Ishikawa (cell line): ENCODE data around the gene CKLF.
A peak's percentile ranks its signal among the peaks of the same experiment; 100 is the strongest.

Experiments used
- CEBPB ChIP-seq: IDR thresholded peaks from 2 replicates; pipeline ENCODE4 v1.6.1; 2012
- CREB1 ChIP-seq: IDR thresholded peaks from 2 replicates; pipeline ENCODE4 v1.6.1; 2012; ENCODE audit warnings: low read depth
- EGR1 ChIP-seq: IDR thresholded peaks from 2 replicates; pipeline ENCODE4 v1.6.1; 2012
- EP300 ChIP-seq: IDR thresholded peaks from 2 replicates; pipeline ENCODE4 v1.6.1; 2012; ENCODE audit warnings: borderline replicate concordance
- FOXM1 ChIP-seq: IDR thresholded peaks from 2 replicates; pipeline ENCODE4 v1.6.1; 2012; ENCODE audit warnings: low read depth, borderline replicate concordance
- NFIC ChIP-seq: IDR thresholded peaks from 2 replicates; pipeline ENCODE4 v1.6.1; 2012
- RAD21 ChIP-seq: IDR thresholded peaks from 2 replicates; pipeline ENCODE4 v1.6.1; 2012; ENCODE audit warnings: low read depth
- TAF1 ChIP-seq: IDR thresholded peaks from 2 replicates; pipeline ENCODE4 v1.6.1; 2012; ENCODE audit warnings: low read depth, mild to moderate bottlenecking
- TCF12 ChIP-seq: IDR thresholded peaks from 2 replicates; pipeline ENCODE4 v1.6.1; 2012; ENCODE audit warnings: low read depth
- TEAD4 ChIP-seq: IDR thresholded peaks from 2 replicates; pipeline ENCODE4 v1.6.1; 2012
- YY1 ChIP-seq: IDR thresholded peaks from 2 replicates; pipeline ENCODE4 v1.6.1; 2012; ENCODE audit warnings: low read depth
- ZBTB7A ChIP-seq: IDR thresholded peaks from 2 replicates; pipeline ENCODE4 v1.6.1; 2012; ENCODE audit warnings: low read depth
- TF ChIP-seq, protein P1 (sequence below): IDR thresholded peaks from 2 replicates; pipeline ENCODE4 v1.6.1; 2012; ENCODE audit warnings: low read depth, mild to moderate bottlenecking
- TF ChIP-seq, protein P2 (sequence below): IDR thresholded peaks from 2 replicates; pipeline ENCODE4 v1.6.1; 2012
- TF ChIP-seq, protein P3 (sequence below): IDR thresholded peaks from 2 replicates; pipeline ENCODE4 v1.6.1; 2012

Gene CKLF

DNA sequence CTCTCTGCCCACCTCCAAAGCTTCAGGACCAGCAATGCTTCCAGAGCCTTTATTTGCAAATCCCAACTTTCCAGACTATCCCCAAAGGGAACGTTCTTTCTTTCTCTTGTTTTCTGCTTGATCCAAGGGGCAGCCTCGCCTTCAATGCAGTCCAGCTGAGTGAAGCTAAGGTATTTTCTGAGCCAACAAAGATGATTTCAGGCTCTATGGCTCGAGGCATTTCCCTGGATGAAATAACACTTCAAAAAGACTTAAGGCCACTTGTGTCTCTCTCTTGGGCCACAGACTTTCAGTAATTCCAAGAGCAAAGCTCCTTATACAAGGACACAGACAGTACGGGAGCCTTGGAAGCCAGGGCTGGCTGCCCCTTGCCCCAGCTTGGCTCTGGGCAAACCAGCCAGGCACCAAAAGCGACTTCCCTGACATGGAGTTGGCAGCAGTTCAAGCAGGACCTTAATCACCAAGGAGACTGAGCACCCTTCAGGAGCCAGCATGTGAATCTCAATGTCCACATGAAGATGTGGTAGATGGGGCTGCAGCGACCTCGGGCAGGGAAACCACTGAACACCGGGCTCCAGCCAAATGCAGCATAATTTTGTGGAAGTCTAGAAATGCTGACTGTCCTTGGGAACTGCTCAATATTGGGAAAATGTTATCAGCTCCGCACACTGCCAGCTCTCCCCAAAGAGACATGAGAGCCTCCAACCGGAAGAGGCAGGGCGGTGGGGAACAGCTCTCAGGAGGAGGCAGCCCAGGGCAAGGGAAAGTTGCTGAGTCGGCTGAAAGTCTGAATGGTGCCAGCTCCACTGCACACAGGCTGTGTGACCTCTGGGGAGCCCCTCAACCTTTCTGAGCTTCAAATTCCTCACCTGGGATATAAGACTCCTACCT, 41.4 kb upstream of the CKLF start:
- TF ChIP-seq NFIC (peak; percentile 37; the same call in 1 of the 2 replicates), ZBTB7A (no peak)

DNA sequence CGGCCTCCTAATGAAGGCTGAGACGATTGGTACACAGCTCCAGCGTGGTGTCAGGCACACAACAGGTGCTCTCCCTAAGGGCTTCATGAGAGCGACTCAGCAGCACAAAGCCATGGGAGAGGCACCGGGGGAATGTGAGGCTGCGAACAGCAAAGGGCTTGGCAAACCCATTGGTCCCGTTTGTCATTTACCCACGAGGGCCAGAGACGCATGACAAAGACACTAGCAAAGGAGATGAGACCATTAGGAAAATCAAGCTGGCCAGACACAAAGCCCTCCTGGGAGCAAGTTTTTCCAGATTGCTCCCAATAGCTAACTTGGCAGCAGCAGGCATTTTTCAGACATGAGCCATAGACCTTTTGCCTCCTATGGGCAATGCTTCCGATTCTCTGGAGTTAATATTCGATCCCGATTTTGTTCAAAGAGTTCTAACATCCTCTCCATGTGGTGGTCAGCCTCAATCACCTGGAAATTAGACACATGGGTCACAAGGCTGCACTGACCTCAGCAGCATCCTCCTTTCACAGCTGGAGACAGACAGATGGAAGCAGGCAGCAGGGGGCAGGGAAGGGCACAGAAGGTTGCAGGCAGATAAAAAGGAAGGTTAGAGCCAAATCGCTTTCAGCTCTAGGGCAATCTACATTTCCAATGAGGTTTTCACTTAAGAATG, 40.6 kb upstream of the CKLF start:
- TF ChIP-seq FOXM1, result peak; percentile 69
- TF ChIP-seq TCF12, result peak; percentile 90
- TF ChIP-seq, protein P1, sequence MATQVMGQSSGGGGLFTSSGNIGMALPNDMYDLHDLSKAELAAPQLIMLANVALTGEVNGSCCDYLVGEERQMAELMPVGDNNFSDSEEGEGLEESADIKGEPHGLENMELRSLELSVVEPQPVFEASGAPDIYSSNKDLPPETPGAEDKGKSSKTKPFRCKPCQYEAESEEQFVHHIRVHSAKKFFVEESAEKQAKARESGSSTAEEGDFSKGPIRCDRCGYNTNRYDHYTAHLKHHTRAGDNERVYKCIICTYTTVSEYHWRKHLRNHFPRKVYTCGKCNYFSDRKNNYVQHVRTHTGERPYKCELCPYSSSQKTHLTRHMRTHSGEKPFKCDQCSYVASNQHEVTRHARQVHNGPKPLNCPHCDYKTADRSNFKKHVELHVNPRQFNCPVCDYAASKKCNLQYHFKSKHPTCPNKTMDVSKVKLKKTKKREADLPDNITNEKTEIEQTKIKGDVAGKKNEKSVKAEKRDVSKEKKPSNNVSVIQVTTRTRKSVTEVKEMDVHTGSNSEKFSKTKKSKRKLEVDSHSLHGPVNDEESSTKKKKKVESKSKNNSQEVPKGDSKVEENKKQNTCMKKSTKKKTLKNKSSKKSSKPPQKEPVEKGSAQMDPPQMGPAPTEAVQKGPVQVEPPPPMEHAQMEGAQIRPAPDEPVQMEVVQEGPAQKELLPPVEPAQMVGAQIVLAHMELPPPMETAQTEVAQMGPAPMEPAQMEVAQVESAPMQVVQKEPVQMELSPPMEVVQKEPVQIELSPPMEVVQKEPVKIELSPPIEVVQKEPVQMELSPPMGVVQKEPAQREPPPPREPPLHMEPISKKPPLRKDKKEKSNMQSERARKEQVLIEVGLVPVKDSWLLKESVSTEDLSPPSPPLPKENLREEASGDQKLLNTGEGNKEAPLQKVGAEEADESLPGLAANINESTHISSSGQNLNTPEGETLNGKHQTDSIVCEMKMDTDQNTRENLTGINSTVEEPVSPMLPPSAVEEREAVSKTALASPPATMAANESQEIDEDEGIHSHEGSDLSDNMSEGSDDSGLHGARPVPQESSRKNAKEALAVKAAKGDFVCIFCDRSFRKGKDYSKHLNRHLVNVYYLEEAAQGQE, result no peak
- peak; percentile 86 for TF ChIP-seq EP300
- no peak for TF ChIP-seq CREB1
- TF ChIP-seq YY1, result peak; percentile 14; the same call in 1 of the 2 replicates
- no peak for TF ChIP-seq ZBTB7A
- TF ChIP-seq RAD21, result no peak
- TF ChIP-seq NFIC, result peak; percentile 96
- TF ChIP-seq EGR1, result no peak
- TF ChIP-seq, protein P2, sequence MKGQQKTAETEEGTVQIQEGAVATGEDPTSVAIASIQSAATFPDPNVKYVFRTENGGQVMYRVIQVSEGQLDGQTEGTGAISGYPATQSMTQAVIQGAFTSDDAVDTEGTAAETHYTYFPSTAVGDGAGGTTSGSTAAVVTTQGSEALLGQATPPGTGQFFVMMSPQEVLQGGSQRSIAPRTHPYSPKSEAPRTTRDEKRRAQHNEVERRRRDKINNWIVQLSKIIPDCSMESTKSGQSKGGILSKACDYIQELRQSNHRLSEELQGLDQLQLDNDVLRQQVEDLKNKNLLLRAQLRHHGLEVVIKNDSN, result no peak
- TF ChIP-seq, protein P3, sequence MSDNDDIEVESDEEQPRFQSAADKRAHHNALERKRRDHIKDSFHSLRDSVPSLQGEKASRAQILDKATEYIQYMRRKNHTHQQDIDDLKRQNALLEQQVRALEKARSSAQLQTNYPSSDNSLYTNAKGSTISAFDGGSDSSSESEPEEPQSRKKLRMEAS, result no peak; the same call in 1 of the 2 replicates
- TF ChIP-seq TEAD4, result peak; percentile 86
- TF ChIP-seq TAF1, result no peak
- TF ChIP-seq CEBPB, result no peak

DNA sequence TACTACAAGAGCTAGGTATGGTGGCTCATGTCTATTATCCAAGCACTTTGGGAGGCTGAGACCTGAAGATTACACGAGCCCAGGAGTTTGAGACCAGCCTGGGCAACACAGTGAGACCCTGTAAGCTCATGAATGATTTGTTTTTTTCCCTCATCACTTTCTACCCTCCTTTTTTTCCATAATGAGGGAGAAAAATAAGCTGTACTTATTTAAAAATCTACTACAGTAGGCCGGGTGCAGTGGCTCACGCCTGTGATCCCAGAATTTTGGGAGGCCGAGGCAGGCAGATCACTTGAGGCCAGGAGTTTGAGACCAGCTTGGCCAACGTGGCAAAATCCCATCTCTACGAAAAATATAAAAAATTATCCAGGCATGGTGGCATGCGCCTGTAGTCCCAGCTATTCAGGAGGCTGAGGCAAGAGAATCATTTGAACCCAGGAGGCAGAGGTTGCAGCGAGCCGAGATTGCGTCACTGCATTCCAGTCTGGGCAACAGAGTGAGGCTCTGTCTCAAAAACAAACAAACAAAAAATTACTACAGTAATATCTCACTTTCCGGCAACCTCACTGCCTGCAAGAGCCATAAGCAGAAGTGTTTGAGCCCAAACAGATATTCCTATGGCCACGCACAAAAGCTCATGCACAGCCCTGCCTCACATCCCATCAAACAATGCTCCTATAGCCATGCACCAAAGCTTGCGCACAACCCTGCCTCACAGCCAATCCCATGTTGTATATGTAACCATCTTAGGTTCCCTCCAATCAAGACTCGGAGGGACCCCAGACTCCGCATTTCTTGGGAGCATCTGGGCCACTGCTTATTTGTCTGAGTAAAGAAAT, 39.9 kb upstream of the CKLF start:
- TF ChIP-seq CEBPB (peak; percentile 91), NFIC (no peak), EP300 (no peak), CREB1 (no peak), TEAD4 (peak; percentile 42; the same call in 1 of the 2 replicates), TCF12 (no peak), EGR1 (no peak), FOXM1 (no peak), ZBTB7A (no peak)
- TF ChIP-seq, protein P1, result no peak
- TF ChIP-seq, protein P2, result no peak
- TF ChIP-seq, protein P3, result no peak

DNA sequence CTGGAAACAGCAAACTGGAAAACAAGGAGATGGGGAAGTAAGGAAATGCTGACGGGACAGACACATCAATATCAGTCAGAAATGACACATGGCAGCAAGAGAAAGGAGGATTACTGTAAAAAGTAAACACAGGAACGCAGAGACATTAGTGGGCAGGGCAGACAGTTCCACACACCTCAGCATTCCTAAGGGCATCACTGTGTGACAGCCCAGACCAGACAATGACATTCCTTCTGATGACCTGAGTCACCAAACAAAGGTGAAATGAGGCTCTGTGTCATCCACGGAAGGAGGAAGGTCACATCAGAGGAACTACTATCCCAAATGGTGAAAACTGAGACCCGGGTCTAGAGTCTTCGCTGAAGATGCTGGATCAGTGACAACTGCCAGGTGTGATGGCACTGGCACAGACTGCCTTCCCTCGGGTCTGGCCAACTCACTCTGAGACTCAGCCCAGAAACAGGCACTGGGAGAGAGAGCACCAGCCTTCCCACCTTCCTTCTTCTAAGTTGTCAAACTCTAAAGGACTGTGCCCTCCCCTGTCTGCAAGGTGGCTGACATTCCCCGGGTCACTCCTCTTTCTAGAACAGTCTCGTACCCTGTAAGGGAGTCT, 39.2 kb upstream of the CKLF start:
- TF ChIP-seq CEBPB, result no peak
- peak; percentile 89 for TF ChIP-seq TEAD4
- TF ChIP-seq EP300, result peak; percentile 85
- peak; percentile 61 for TF ChIP-seq NFIC
- peak; percentile 44; the same call in 1 of the 2 replicates for TF ChIP-seq FOXM1
- peak; percentile 71; the same call in 1 of the 2 replicates for TF ChIP-seq TCF12
- TF ChIP-seq EGR1, result no peak
- TF ChIP-seq, protein P3, result no peak; the same call in 1 of the 2 replicates
